GF-D8 (cell line): Measurements from ENCODE around the gene CRX.
"Not testable (repeated sequence)": the region's sequence is repeated elsewhere in the genome, so short reads cannot be mapped to it uniquely, and the experiment has no call there.

Experiments
- DNase-seq: peaks from one replicate; lab custom pipeline; 2025; lab: John Stamatoyannopoulos, UW

Gene CRX

DNA sequence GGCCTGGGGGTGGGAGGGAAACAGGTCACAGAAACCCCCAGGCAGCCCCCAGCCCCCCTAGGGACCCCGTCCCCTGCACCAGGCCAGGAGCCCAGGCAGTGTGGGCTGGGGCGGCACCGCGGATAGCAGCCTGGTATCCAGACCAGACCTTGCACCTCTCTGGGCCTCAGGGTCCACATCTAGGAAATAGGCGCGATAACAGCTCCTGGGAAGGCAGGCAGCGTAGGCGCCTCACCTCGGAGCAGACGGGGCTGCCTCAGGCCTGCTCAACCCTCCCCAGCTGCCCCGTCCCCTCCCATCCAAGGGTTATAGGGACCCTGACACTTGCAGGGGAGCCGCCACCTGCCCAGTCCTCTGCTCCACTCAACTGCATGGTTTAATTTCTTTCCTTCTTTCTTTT lies 18.1 kb upstream of the CRX start:
- DNase-seq = not testable (repeated sequence)

DNA sequence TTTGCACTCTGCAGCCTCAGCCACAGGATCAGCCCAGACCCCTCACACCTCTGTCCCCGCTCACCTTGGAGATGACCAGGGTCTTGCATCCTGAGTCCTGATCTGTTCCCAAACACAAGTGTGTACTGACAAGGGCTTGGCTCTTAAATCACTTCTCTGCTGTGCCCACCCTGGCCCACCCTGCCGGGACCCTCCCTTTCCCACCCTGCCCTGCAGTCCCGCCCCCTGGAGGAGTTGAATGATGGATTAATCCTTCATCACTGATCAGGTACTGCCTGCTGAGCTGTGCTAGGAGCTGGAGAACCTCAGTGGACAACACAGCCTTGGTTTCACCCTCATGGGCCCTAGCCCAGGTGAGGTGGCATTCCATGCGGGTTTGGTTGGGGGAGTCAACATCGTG lies 17.3 kb upstream of the CRX start, which contains the start of gene TPRX1:
Gene TPRX1, minus strand, starts transcription at position 101 of the 400 bp plus-strand sequence. Its CDS starts 12 bp downstream, at position 89.
- not testable (repeated sequence) for DNase-seq

DNA sequence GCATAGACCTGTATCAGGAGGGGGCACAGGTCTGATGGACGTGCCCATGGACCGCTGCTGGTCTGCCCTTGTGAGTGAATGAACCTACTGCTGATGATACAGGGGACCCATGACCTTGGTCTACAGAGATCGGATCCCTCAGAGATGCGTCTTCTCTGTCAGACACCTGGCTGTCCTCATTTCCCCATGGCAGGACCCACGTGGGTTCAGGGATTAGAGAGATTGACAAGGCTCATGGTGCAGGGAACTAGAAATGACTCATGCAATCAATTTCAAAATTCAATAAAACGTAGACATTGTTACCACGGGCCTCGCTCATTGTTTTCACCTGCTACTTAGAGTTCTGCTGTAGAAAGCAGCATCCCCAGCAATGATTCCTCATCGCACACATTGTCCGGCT lies 16.4 kb upstream of the CRX start:
- no peak for DNase-seq

DNA sequence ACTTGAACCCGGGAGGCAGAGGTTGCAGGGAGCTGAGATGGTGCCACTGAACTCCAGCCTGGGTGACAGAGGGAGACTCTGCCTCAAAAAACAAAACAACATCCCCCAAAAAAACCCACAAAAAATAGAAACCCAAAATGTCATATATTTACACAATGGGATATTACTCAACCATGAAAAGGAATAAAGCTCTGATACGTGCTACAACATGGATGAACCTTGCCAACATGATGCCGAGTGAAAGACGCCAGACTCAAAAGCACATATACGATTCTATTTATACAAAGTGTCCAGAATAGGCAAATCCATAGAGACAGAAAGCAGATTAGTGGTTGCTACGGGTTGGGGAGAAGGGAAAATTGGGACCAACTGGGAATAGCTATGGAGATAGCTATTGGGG lies 15.3 kb upstream of the CRX start:
- DNase-seq = no peak

DNA sequence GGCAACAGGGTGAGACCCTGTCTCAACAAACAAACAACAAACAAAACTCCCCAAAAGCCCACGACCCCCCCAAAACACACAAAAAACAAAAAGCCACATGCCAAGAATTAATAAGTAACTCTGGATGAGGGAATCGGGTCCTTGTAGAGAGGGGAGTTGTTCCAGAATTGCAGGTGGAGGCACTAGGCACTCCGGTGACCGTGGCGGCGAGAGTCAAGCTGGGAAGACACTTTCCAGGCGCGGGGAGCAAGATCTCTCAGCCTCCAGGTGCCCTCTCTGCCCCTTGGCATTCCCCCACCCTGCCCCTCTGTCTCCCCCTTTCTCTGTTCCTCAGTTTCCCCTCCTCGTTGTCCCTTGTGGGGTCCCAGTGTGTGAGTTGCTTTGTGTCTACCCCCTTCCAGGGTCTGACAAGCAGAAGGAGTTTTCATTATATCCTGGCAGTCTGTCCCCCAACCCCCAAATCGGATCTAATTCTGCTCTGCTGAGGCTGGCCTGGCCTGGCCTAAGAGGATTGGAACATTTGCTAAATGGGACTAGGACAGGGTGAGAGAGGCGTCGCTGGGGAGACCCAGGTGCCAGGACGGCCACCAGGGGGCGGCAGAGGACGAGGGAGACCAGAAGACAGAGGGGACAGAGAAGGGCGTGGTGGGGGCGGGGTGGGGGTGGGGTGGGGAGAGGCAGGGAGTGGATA lies 8.3 kb upstream of the CRX start:
- no peak for DNase-seq

DNA sequence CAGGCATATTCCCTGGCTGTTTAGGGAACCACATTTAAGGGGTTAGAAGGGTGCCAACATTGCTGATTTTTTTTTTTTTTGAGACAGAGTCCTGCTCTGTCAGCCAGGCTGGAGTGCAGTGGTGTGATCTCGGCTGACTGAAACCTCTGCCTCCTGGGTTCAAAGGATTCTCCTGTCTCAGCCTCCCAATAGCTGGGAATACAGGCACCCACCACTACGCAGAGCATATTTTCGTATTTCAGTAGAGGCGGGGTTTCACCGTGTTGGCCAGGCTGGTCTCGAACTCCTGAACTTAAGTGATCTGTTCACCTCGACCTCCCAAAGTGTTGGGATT lies 7.8 kb upstream of the CRX start:
- DNase-seq = no peak

DNA sequence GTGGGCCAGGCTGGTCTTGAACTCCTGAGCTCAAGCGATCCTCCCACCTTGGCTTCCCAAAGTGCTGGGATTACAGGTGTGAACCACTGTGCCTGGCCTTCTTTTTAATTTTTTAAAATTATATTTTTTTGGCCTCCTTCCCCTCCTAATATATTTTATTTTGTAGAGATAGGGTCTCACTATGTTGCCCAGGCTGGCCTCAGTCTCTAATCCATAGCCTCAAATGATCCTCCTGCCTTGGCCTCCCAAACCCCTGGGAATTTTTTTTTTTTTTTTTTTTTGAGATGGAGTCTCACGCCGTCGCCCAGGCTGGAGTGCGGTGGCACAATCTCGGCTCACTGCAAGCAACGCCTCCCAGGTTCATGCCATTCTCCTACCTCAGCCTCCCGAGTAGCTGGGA lies 5.5 kb upstream of the CRX start:
- DNase-seq = not testable (repeated sequence)

DNA sequence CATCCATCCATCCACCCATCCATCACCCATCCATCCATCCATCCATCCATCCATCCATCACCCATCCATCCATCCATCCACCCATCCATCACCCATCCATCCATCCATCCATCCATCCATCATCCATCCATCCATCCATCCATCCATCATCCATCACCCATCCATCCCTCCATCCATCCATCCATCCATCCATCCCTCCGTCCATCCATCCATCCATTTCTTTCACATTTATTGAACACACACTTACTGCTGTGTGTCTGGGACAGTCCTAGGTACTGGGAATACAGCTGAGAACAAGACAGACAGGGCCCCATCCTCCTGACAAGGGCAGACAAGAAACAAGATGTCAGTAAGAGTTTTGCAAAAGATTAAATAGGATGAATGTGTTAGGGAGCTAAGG lies 3.5 kb upstream of the CRX start:
- not testable (repeated sequence) for DNase-seq

DNA sequence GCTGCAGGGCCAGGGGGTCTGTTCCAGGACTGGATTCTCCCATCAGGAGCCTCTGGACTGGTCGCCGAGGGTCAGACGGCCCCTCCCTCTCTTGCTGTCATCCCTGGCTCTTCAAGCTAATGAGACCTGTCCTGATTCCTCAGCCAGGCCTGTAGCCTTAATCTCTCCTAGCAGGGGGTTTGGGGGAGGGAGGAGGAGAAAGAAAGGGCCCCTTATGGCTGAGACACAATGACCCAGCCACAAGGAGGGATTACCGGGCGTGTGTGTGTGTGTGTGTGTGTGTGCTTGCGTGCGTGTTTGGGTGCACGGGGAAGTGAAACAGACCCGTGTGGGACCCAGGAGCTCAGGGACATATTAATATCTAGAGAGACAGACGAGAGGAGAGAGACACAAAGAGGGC lies 1.9 kb upstream of the CRX start:
- DNase-seq = no peak

DNA sequence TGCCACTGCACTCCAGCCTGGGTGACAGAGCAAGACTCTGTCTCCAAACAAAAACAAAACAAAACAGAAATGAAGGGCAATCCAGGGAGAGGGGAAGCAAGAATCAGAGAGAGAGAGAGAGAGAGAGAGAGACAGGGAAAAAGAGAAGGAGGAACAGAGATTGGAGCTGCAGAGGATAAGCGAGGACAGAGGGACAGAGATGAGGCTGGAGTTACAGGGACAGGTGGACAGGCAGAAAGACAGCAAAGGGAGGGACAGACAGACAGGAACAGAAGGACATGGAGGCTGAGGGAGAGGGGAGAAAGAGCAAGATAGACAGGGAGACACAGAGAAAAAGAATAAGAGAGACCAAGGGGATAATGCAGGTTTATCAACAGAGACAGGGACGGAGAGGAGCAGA lies 1.3 kb upstream of the CRX start:
- no peak for DNase-seq

DNA sequence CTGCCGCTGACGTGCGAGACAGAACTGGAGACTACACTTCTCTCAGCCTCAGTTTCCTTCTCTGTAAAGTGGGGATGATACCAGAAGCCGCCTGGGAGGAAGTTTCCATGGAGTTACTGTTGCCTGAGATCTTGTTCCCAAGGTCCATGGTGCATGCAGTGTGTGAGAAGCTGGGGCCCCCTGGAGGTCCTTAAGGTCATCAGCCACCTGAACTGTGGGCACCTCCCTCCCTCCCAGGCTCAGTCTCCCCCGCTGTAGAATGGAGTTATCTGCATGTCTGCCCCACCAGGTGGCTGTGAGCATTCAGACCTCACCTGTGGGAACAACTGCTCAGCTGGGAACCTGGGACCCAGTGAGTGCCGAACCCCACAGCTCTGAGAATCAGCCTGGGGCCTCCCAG lies 2.7 kb downstream of the CRX start:
- no peak for DNase-seq

DNA sequence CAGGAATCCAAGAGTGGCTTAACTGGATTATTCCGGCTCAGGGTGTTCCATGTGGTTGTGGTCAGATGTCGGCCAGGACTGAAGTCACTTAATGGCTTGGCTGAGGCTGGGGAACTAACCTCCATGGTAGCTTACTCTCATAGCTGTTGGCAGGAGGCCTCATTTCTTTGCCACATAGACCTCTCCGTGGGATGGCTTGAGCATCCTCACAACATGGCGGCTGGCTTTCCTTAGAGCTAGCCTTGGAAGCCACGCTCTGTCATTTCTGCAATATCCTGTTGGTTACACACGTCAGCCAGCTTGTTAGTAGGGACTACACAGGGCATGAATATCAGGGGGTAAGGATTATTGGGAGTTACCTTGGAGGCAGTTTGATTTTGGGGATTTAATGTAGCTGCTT lies 5.1 kb downstream of the CRX start:
- DNase-seq = no peak

DNA sequence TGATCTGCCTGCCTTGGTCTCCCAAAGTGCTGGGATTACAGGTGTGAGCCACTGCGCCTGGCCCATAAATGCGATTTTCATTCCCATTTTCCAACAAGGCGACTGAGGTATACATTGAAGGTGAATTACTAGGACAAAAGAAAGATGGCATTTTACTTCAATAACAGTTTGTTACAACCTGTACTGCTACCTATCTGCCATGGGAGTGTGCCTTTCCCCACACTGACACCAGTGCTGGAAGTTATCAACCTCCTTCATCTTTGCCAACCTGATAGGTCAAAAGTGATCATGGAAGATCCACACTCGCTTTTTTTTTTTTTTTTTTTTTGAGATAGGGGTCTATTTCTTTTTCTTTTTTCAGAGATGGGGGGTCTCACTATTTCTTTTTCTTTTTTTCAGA lies 11.0 kb downstream of the CRX start:
- DNase-seq = no peak

DNA sequence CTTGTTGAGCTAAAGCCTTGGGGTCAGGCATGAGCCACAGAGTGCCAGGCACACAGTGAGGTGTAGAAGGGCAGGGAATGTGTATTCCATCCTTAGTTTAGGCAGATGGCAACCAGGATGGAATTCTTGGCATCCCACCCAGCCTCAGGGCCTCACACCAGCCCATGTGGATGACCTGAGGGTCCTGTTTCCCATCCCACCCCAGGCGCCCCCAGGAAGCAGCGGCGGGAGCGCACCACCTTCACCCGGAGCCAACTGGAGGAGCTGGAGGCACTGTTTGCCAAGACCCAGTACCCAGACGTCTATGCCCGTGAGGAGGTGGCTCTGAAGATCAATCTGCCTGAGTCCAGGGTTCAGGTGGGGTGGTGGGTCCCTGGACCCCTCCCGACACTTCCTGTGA lies 14.3 kb downstream of the CRX start:
- DNase-seq = no peak

DNA sequence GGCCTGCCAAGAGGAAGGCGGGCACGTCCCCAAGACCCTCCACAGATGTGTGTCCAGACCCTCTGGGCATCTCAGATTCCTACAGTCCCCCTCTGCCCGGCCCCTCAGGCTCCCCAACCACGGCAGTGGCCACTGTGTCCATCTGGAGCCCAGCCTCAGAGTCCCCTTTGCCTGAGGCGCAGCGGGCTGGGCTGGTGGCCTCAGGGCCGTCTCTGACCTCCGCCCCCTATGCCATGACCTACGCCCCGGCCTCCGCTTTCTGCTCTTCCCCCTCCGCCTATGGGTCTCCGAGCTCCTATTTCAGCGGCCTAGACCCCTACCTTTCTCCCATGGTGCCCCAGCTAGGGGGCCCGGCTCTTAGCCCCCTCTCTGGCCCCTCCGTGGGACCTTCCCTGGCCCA lies 17.7 kb downstream of the CRX start:
- no peak for DNase-seq

DNA sequence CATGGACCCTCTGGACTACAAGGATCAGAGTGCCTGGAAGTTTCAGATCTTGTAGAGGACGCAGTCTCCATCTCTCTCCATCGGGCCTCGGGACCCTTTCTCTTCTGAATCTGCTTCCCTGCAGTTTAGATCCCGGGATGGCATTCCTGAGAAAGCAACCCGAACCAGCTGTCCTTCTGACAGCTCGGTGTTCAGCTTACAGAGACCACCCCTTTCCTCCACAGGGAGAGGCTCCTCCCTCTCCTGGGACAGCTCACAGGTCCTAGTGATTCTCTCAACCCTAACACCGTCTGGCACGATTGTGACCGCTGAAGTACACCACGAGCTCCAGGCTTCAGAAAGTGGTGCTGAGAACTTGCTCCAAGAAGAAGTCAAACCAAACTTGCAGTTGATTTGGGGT lies 18.2 kb downstream of the CRX start:
- no peak for DNase-seq

DNA sequence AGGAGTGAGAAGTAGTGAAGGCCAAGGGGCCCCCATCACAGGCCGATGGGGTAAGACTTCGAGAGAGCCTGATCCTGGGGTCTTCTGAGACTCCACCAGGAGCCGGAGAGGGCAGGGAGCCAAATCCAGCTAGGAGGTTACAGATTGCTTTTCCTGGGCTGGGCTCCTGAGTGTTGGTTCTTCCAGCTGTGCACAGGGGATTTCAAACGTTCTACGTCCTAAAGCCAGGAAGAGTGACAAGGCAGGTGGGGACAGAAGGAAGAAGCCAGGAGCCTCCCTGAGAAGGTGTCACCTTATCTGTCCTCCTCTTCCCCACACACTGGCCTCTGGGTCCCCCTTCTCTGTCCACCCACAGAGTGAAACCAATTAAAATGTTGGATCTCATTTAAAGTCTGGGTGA lies 21.2 kb downstream of the CRX start:
- DNase-seq = no peak

DNA sequence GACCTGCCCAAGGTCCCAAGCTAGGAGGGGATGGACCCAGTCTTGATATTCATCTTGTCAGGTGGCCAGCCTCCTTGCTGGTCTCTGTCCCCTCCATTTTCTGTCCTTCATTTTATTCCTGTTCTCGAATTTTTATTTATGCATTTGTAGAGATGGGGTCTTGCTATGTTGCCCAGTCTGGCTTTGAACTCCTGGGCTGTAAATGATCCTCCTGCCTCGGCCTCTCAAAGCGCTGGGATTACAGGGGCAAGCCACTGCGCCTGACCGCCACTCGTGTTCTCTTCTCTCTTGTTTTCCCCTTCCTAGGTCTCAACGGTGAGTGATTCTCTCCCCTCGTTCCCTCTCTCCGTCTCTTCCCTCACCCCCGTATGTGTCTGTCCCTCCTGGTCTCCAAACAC lies 26.7 kb downstream of the CRX start:
- DNase-seq = no peak

DNA sequence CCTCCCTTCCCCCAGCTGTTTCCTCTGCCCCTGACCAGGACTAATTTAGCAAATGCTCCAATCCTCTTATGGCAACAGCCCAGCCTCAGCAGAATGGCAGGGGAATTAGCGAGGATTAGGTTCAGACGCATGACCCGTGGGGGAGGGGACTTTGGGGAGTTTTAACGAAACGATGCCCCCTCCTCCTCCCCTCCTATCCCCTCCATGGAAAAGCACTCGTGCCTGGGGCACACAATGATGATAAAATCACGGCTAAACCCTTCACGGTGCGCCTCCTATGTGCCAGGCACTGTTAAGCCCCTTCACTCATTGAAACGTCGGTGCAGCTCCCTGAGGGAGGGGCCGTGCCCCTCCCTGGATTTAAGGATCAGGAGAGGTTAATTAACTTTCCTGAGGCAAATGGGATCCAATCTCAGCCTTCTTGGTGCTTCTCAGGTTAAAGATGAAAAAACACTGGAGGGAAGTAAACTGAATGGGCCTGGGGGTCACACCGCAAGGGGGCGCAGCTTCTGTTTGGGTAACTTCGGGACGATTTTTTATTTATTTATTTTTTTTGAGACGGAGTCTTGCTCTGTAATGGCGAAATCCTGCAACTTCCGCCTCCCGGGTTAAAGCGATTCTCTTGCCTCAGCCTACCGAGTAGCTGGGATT lies 27.2 kb downstream of the CRX start:
- no peak for DNase-seq

DNA sequence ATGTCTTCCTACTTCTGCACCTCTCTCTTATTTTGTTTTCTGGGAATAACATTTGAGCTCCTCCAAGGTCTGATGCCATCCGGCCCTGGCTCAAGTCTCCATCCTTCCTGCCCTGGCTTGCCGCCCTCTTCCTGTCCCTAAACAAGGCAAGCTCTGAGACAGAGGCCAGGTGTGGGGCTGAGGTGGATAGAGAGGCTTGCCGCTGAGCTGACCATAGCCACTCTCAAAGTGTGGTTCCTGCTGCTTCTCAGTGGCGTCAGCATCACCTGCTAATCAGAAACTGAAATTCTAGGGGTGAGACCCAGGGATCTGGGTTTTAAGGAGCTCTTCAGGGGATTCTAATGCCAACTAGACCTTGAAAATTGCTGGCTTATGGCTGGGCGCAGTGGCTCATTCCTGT lies 31.3 kb downstream of the CRX start:
- DNase-seq = no peak

DNA sequence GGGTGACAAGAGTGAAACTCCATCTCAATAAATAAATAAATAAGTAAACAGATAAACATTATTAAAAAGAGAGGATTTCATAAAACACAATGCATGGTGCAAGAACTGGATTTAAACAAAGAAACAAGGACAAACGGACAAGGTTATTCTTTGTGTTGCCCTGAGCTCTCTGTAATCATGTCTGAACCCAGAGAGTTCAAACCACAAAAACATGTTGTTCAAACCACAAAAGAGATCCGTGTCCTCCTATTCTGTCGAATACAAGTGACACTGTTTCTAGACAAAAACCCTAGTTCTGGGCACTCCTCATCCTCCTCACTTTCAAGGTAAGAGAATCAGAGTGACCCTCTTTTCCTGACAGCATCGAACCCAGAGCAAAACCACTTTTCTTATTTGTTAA lies 32.7 kb downstream of the CRX start:
- DNase-seq = no peak

DNA sequence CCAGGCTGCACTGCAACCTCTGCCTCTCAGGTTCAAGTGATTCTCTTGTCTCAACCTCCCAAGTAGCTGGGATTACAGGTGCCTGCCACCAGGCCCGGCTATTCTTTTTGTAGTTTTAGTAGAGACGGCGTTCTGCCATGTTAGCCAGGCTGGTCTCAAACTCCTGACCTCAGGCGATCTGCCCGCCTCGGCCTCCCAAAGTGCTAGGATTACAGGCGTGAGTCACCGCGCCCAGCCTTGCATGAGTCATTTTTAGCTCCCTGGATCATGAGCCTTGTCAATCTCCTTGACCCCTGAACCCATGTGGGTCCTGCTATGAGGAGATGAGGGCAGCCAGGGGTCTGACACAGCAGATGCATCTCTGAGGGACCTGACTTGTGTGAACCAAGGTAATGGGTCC lies 36.5 kb downstream of the CRX start:
- not testable (repeated sequence) for DNase-seq

DNA sequence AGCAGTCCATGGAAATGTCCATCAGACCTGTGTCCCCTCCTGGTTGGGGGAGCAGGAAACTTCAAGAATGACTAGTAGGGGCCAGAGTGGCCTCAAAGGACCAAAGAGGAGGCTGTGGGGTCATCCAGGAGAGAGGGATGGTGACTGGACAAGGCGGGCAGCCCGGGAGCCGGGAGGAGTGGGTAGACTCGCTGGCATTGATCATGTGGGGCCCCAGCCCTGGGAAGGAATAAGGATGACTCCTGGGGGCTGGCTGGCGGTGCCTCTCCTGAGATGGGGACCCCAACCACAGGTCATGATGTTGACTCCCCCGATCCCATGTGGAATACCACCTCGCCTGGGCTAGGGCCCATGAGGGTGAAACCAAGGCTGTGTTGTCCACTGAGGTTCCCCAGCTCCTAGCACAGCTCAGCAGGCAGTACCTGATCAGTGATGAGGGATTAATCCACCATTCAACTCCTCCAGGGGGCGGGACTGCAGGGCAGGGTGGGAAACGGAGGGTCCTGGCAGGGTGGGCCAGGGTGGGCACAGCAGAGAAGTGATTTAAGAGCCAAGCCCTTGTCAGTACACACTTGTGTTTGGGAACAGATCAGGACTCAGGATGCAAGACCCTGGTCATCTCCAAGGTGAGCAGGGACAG lies 37.0 kb downstream of the CRX start, which contains the start of gene TPRX2:
Gene TPRX2, plus strand, starts transcription at position 590 of the 640 bp plus-strand sequence. Its CDS starts 12 bp downstream, at position 602.
- DNase-seq = not testable (repeated sequence)
